Stimulated activated naive CD8-positive, alpha-beta T cell treated with anti-CD3 and anti-CD28 coated beads, Interleukin-15, Interleukin-2, amounts not matched to agents 100 ng/mL and 50 ng/mL, for 24 hours (primary cell): ENCODE measurements around the gene PTCH2.
"Not testable (repeated sequence)": the region's sequence is repeated elsewhere in the genome, so short reads cannot be mapped to it uniquely, and the experiment has no call there.

Experiments
- H3K27ac Mint-ChIP-seq: one replicate; pipeline ENCODE4 v1.8.0; 2021; ENCODE audit warnings: mild to moderate bottlenecking, mixed read lengths
- H3K27me3 Mint-ChIP-seq: one replicate; pipeline ENCODE4 v1.8.0; 2021; ENCODE audit warnings: mixed read lengths
- H3K36me3 Mint-ChIP-seq: one replicate; pipeline ENCODE4 v1.8.0; 2021; ENCODE audit warnings: low read depth, mixed read lengths
- H3K4me1 Mint-ChIP-seq: one replicate; pipeline ENCODE4 v1.8.0; 2021; ENCODE audit warnings: low read depth, mixed read lengths
- H3K4me3 Mint-ChIP-seq: one replicate; pipeline ENCODE4 v1.8.0; 2021; ENCODE audit warnings: mild to moderate bottlenecking, mixed read lengths
- H3K9me3 Mint-ChIP-seq: one replicate; pipeline ENCODE4 v1.8.0; 2021; ENCODE audit warnings: mixed read lengths

PTCH2 gene

DNA sequence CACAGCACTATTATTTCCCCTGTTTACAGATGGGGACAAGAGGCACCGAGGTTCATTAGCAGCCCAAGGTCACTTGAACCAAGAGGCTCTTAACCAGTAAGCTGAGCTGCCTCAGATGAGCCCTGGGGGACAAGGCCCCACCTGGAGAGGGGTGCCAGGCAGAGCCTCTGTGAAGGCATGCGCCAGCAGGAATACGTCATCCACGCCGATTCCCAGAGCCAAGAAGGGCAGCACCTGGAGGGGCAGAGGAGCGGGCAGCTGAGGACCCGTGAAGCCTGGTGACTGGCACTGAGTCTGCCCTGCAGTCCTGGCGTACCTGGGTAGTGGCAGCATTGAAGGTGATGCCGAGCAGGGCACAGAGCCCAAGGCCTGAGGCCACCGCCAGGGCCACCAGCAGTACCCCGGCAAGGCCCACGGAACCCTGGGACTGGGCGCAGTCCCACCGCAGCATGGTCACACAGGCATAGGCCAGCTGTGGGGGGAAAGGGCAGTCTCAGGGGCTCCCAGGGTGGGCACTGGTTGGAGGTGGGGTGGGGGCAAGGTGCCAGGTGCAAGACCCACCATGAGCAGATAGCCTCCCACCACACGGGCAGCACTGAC lies 14.1 kb downstream of the PTCH2 start:
- Mint-ChIP-seq H3K36me3 (no peaks in the 10 kb centered on the region), H3K27ac (no peak overlapping the region), H3K4me3 (no peak overlapping the region), H3K9me3 (no peaks in the 10 kb centered on the region), H3K4me1 (no peaks in the 10 kb centered on the region), H3K27me3 (no peaks in the 10 kb centered on the region)

GRCh38 chr1:44828003-44828651 lies 14.9 kb downstream of the PTCH2 start:
- Mint-ChIP-seq H3K27me3 (no peaks in the 10 kb centered on the region), H3K4me1 (no peaks in the 10 kb centered on the region), H3K9me3 (no peaks in the 10 kb centered on the region), H3K27ac (no peak overlapping the region), H3K4me3 (no peak overlapping the region), H3K36me3 (no peaks in the 10 kb centered on the region)

- H3K27me3 Mint-ChIP-seq = no peaks in the 10 kb centered on the region
- H3K9me3 Mint-ChIP-seq = no peaks in the 10 kb centered on the region
- H3K4me1 Mint-ChIP-seq = no peaks in the 10 kb centered on the region
- no peak overlapping the region for H3K4me3 Mint-ChIP-seq
- H3K36me3 Mint-ChIP-seq = no peaks in the 10 kb centered on the region
- H3K27ac Mint-ChIP-seq = no peak overlapping the region
Observed at GRCh38 chr1:44827197-44828002, 15.7 kb downstream of the PTCH2 start.

- Mint-ChIP-seq H3K4me3 (no peak overlapping the region), H3K27me3 (no peaks in the 10 kb centered on the region), H3K36me3 (no peaks in the 10 kb centered on the region), H3K27ac (no peak overlapping the region), H3K9me3 (no peaks in the 10 kb centered on the region), H3K4me1 (no peaks in the 10 kb centered on the region)
Observed at GRCh38 chr1:44826375-44827196, 16.5 kb downstream of the PTCH2 start.

GRCh38 chr1:44824392-44824791 lies 18.7 kb downstream of the PTCH2 start:
- H3K4me3 Mint-ChIP-seq, H3K36me3 Mint-ChIP-seq, H3K9me3 Mint-ChIP-seq, H3K27ac Mint-ChIP-seq, H3K27me3 Mint-ChIP-seq: not testable (repeated sequence)
- H3K4me1 Mint-ChIP-seq = peaks cover 21% of the 10 kb centered on the region

GRCh38 chr1:44822981-44823451 lies 20.0 kb downstream of the PTCH2 start:
- Mint-ChIP-seq H3K36me3 (no peaks in the 10 kb centered on the region), H3K27me3 (no peaks in the 10 kb centered on the region), H3K9me3 (no peaks in the 10 kb centered on the region), H3K27ac (no peak overlapping the region), H3K4me3 (no peak overlapping the region), H3K4me1 (peaks cover 34% of the 10 kb centered on the region)

DNA sequence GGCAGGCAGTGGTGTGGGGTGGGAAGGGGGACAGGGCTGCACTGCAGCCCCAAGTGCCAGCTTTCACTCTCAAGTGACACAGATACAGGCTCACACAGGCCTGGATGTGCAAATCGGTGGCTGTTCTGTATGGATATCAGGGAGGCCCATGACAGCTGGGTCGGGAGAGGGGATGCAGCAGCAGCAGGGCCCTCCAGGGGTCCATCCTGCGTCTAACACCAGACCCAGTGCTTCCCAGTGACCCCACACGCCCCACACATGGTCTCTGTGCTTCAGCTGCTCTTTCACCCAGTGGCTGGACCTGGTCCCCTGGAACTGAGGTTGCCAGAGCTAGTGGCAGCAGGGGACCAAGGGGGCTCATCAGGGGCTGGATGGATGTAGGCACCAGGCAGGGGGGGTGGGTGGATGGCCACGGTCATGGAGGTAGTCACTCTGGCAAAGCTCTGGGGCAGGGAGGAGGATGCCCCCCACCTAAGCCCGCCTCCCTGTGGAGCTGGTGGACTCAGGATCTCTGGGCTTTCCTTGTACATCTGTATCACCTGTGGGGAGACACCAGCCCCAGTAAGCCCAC lies 20.8 kb downstream of the PTCH2 start:
- Mint-ChIP-seq H3K4me1 (peaks cover 42% of the 10 kb centered on the region), H3K9me3 (no peaks in the 10 kb centered on the region), H3K4me3 (no peak overlapping the region), H3K27ac (no peak overlapping the region), H3K27me3 (no peaks in the 10 kb centered on the region), H3K36me3 (peaks cover 4% of the 10 kb centered on the region)

DNA sequence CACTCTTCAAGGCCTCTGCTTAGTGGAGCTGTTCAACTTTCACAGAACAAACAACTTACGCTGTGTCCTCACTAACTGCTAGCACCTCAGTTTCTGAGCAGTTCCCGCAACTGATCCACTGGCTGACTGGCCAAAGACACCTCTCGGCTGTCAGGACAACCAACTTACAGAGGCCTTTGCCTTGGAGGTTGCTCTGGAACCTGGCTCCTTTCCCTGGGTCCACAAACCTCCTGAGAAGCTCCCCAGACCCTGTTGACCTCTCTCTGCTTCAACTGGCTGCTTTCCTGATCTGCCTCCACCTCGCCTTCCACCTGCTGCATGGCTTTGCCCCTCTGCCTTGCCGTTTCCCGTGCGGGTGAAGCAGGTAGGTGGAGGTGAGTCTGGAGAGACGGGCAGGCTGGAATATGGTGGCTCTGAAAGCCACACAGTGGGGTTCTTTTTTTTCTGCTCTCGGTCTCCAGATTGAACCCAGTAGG lies 21.8 kb downstream of the PTCH2 start:
- peak overlapping the region; percentile 87 for H3K4me3 Mint-ChIP-seq
- no peaks in the 10 kb centered on the region for H3K27me3 Mint-ChIP-seq
- H3K36me3 Mint-ChIP-seq = peaks cover 8% of the 10 kb centered on the region
- no peaks in the 10 kb centered on the region for H3K9me3 Mint-ChIP-seq
- H3K27ac Mint-ChIP-seq = peak overlapping the region; percentile 38
- H3K4me1 Mint-ChIP-seq = peaks cover 45% of the 10 kb centered on the region

- Mint-ChIP-seq H3K27ac (peak overlapping the region; percentile 100), H3K9me3 (no peaks in the 10 kb centered on the region), H3K36me3 (peaks cover 10% of the 10 kb centered on the region), H3K27me3 (no peaks in the 10 kb centered on the region), H3K4me3 (peak overlapping the region; percentile 87), H3K4me1 (peaks cover 47% of the 10 kb centered on the region)
Observed at GRCh38 chr1:44820328-44821239, 22.5 kb downstream of the PTCH2 start.

GRCh38 chr1:44819608-44820327 lies 23.3 kb downstream of the PTCH2 start:
- peak overlapping the region; percentile 87 for H3K4me3 Mint-ChIP-seq
- H3K27me3 Mint-ChIP-seq = no peaks in the 10 kb centered on the region
- H3K36me3 Mint-ChIP-seq = peaks cover 18% of the 10 kb centered on the region
- peaks cover 56% of the 10 kb centered on the region for H3K4me1 Mint-ChIP-seq
- H3K9me3 Mint-ChIP-seq = no peaks in the 10 kb centered on the region
- peak overlapping the region; percentile 100 for H3K27ac Mint-ChIP-seq

- no peaks in the 10 kb centered on the region for H3K27me3 Mint-ChIP-seq
- H3K36me3 Mint-ChIP-seq = peaks cover 20% of the 10 kb centered on the region
- H3K27ac Mint-ChIP-seq = peak overlapping the region; percentile 100
- H3K4me3 Mint-ChIP-seq = peak overlapping the region; percentile 87
- H3K4me1 Mint-ChIP-seq = peaks cover 59% of the 10 kb centered on the region
- no peaks in the 10 kb centered on the region for H3K9me3 Mint-ChIP-seq
Observed at GRCh38 chr1:44819196-44819607, 23.9 kb downstream of the PTCH2 start.

GRCh38 chr1:44817771-44818495 lies 25.1 kb downstream of the PTCH2 start:
- H3K36me3 Mint-ChIP-seq = peaks cover 25% of the 10 kb centered on the region
- H3K4me3 Mint-ChIP-seq = peak overlapping the region; percentile 43
- peaks cover 67% of the 10 kb centered on the region for H3K4me1 Mint-ChIP-seq
- no peaks in the 10 kb centered on the region for H3K27me3 Mint-ChIP-seq
- H3K9me3 Mint-ChIP-seq = no peaks in the 10 kb centered on the region
- peak overlapping the region; percentile 24 for H3K27ac Mint-ChIP-seq
